ENCODE data around the gene GCN1. TPM values are rescaled to one million over a fixed set of nuclear protein-coding genes. Genes with fewer than 3 reads are reported as not detected.

Gene GCN1
- polyA plus RNA-seq, 2 of the 4 experiments (the other 2 are of a cell fraction), result 43.2 to 64.1 TPM

GRCh38 chr12:120155072-120155471 lies 39.4 kb downstream of the GCN1 start:
- no peak for ATAC-seq
- no peak for TF ChIP-seq RARB (CRISPR knock-in tag; IDR thresholded peaks at IDR 0.05)
- TF ChIP-seq FOXS1 (CRISPR knock-in tag; IDR thresholded peaks at IDR 0.05), result no peak
- no peak for TF ChIP-seq NR3C1 (IDR thresholded peaks at IDR 0.05)
- TF ChIP-seq RCOR1 (IDR thresholded peaks at IDR 0.05; ENCODE audit: low read depth, low read length), result no peak
- no peak for TF ChIP-seq POLR2A (IDR thresholded peaks at IDR 0.05; ENCODE audit: low read length)
- TF ChIP-seq, protein P1, sequence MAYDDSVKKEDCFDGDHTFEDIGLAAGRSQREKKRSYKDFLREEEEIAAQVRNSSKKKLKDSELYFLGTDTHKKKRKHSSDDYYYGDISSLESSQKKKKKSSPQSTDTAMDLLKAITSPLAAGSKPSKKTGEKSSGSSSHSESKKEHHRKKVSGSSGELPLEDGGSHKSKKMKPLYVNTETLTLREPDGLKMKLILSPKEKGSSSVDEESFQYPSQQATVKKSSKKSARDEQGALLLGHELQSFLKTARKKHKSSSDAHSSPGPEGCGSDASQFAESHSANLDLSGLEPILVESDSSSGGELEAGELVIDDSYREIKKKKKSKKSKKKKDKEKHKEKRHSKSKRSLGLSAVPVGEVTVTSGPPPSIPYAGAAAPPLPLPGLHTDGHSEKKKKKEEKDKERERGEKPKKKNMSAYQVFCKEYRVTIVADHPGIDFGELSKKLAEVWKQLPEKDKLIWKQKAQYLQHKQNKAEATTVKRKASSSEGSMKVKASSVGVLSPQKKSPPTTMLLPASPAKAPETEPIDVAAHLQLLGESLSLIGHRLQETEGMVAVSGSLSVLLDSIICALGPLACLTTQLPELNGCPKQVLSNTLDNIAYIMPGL (CRISPR knock-in tag; IDR thresholded peaks at IDR 0.05; ENCODE audit: borderline replicate concordance), result no peak
- TF ChIP-seq KDM1A (IDR thresholded peaks at IDR 0.05; ENCODE audit: low read depth), result no peak
- no peak for TF ChIP-seq HES2 (IDR thresholded peaks at IDR 0.05)
- no peak for TF ChIP-seq TFCP2L1 (CRISPR knock-in tag; IDR thresholded peaks at IDR 0.05)
- no peak for TF ChIP-seq FOSB (CRISPR knock-in tag; IDR thresholded peaks at IDR 0.05)
- no peak for TF ChIP-seq HEYL (CRISPR knock-in tag; IDR thresholded peaks at IDR 0.05)
- TF ChIP-seq TP53 (CRISPR knock-in tag; IDR thresholded peaks at IDR 0.05), result no peak
- TF ChIP-seq, protein P2, sequence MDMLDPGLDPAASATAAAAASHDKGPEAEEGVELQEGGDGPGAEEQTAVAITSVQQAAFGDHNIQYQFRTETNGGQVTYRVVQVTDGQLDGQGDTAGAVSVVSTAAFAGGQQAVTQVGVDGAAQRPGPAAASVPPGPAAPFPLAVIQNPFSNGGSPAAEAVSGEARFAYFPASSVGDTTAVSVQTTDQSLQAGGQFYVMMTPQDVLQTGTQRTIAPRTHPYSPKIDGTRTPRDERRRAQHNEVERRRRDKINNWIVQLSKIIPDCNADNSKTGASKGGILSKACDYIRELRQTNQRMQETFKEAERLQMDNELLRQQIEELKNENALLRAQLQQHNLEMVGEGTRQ (IDR thresholded peaks at IDR 0.05), result no peak
- no peak for TF ChIP-seq JUN (IDR thresholded peaks at IDR 0.05)
- no peak for TF ChIP-seq PBX3 (IDR thresholded peaks at IDR 0.05)
- TF ChIP-seq, protein P3, sequence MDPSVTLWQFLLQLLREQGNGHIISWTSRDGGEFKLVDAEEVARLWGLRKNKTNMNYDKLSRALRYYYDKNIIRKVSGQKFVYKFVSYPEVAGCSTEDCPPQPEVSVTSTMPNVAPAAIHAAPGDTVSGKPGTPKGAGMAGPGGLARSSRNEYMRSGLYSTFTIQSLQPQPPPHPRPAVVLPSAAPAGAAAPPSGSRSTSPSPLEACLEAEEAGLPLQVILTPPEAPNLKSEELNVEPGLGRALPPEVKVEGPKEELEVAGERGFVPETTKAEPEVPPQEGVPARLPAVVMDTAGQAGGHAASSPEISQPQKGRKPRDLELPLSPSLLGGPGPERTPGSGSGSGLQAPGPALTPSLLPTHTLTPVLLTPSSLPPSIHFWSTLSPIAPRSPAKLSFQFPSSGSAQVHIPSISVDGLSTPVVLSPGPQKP (IDR thresholded peaks at IDR 0.05; ENCODE audit: low read depth, low read length), result no peak

GRCh38 chr12:120150919-120151525 lies 43.5 kb downstream of the GCN1 start:
- Histone ChIP-seq H3K9me3 (no peaks in the 10 kb centered on the region), H3K4me2 (no peak overlapping the region), H3K4me3 (no peak overlapping the region), H3K27ac (no peak overlapping the region), H3K4me1 (no peaks in the 10 kb centered on the region)
- POLR2A ChIA-PET, result interaction anchor here (0.8 to 1.3 kb wide), 2 partner anchors 9 to 31 kb away, joined by 3 read pairs; no protein-coding TSS in a partner anchor
- no peak for TF ChIP-seq CEBPB (IDR thresholded peaks at IDR 0.05)
- TF ChIP-seq EP300 (IDR thresholded peaks at IDR 0.05), result no peak
- TF ChIP-seq SREBF2 (IDR thresholded peaks at IDR 0.05), result no peak
- TF ChIP-seq NFE2L2 (conservative IDR thresholded peaks at IDR 0.05; ENCODE audit: low read length), result no peak
- no peak for TF ChIP-seq TFCP2L1 (CRISPR knock-in tag; IDR thresholded peaks at IDR 0.05)
- TF ChIP-seq CHD4 (IDR thresholded peaks at IDR 0.05; ENCODE audit: borderline replicate concordance), result no peak
- TF ChIP-seq ZFP36 (IDR thresholded peaks at IDR 0.05; ENCODE audit: borderline replicate concordance, partially characterized antibody), result no peak
- no peak for TF ChIP-seq EHMT2 (IDR thresholded peaks at IDR 0.05; ENCODE audit: low read depth)
- 95% methylated on average over 19 of the region's 22 CpGs for WGBS (ENCODE audit: missing lambda C conversion rate)
- CTCF ChIA-PET, result interaction anchor here (0.6 to 2.0 kb wide), 3 partner anchors 9 to 16 kb away, joined by 3 to 5 read pairs (median 3); no protein-coding TSS in a partner anchor
- ATAC-seq (0 out of 6 replicates have a peak, but pooled peaks of 1 of the 2 experiments have one; percentile 7), DNase-seq (ENCODE audit: low read depth in 1 of 2, low spot score in 1 of 2) (no peak), FAIRE-seq (no peak)

More at GRCh38 chr12:120155072-120155471, 39.4 kb downstream of the GCN1 start:
- DNase-seq (ENCODE audit: low read depth in 1 of 2, low spot score in 1 of 2) (no peak), FAIRE-seq (no peak)
- ChIA-PET POLR2A (no interaction called here), CTCF (interaction anchor here (0.9 kb wide), 1 partner anchor 68 kb away, joined by 3 read pairs; no protein-coding TSS in a partner anchor)
- Histone ChIP-seq H3K9me3 (no peaks in the 10 kb centered on the region), H3K4me2 (no peak overlapping the region), H3K4me1 (no peaks in the 10 kb centered on the region), H3K27ac (no peak overlapping the region), H3K4me3 (no peak overlapping the region)
- WGBS (ENCODE audit: missing lambda C conversion rate), result 97% methylated on average over 13 of the region's 15 CpGs
